GM18508 (cell line): ENCODE results near the gene OR4B1.
A peak's percentile ranks its signal among the peaks of the same experiment; 100 is the strongest.
"Not testable (repeated sequence)": the region's sequence is repeated elsewhere in the genome, so short reads cannot be mapped to it uniquely, and the experiment has no call there.

Source experiments
- ATAC-seq: cut with Tn5 transposase; IDR thresholded peaks from one replicate; pipeline ENCODE4 v1.9.1; 2021; ENCODE audit warnings: moderate number of reproducible peaks; ENCODE audit not compliant: insufficient read depth, unreplicated experiment

OR4B1 gene, protein sequence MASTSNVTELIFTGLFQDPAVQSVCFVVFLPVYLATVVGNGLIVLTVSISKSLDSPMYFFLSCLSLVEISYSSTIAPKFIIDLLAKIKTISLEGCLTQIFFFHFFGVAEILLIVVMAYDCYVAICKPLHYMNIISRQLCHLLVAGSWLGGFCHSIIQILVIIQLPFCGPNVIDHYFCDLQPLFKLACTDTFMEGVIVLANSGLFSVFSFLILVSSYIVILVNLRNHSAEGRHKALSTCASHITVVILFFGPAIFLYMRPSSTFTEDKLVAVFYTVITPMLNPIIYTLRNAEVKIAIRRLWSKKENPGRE

GRCh38 chr11:48216510-48216909 is at the start of gene OR4B1:
Gene OR4B1, plus strand, starts transcription at chr11:48216810. Its CDS starts 0 bp downstream, at chr11:48216810.
- ATAC-seq, result no peak

DNA sequence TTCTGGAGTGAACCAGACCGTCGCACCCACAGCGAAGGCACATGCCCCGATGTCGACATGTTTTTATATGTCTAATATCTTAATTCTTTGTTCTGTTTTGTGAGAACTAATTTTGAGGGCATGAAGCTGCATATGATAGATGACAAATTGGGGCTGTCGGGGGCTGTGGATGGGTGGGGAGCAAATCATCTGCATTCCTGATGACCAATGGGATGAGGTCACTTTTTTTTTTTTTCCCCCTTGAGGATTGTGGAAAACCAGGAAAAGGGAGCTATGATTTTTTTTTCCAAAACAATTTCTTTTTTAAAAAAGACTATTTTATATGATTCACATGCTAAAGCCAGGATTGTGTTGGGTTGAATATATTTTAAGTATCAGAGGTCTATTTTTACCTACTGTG is 49.2 kb upstream of the OR4B1 start:
- no peak for ATAC-seq

GRCh38 chr11:48168815-48169214 is 47.8 kb upstream of the OR4B1 start:
- no peak for ATAC-seq

GRCh38 chr11:48169259-48169658 is 47.4 kb upstream of the OR4B1 start:
- ATAC-seq, result no peak

DNA sequence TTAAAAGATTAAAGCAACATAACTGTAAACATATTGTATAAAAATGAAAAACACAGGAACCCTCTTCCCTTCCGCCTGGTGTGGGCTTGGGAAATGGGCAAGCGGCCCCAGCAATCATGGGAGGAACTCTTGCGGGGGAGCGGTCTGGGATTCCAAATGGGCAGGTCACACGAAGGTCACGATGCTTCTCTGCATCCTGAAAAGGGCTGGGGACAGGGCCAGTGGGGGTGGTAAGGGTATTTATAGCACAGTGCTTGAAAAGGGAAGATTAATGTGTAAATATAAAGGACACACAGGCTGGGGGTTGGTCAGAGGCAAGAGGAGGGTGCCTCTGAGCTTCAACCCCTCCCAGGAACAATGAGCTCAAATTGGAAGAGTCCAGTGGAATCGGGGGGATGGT is 46.9 kb upstream of the OR4B1 start:
- ATAC-seq, result no peak

GRCh38 chr11:48170241-48171233 is 46.1 kb upstream of the OR4B1 start:
- no peak for ATAC-seq

- peak; percentile 68 for ATAC-seq
Observed at GRCh38 chr11:48172818-48173609, 43.6 kb upstream of the OR4B1 start.

DNA sequence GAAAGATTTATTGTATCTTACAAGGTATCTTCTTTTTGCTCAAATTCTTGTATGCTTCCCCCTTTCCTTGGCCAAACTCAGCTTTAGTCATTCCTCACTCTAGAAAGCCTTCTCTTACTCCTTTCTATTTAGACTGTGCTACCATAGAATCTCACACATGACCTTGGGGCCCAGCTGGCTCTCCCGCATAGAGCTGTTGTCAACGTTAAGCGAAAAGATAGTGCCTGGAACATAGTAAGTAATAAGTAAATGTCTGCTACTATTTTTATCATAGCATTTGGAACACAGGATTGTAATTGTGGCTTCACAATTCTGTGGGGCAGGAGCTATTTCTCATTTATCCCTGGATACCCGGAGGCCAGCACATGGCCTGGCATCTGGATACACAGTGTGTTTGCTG is 38.9 kb upstream of the OR4B1 start:
- ATAC-seq, result no peak

DNA sequence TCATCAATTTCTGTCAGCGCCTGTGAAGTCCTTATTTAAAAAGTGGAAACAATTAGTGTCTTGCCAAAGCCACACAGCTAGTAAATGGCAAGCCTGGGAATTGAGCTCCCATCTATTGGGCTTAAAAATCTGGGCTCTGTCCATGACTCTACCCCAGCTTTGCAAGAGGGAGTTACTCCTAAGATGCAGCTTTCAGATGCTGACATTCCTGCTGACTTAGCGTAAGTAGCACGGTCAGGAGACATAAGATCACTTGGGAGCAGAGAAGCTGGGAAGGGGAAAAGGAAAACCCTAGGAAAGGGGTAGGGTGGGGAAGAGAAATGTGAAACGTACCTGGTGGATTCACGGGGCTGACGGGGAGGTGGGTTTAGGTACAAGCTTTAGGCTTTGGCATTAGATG is 36.0 kb upstream of the OR4B1 start:
- ATAC-seq, result no peak

GRCh38 chr11:48182860-48183526 is 33.6 kb upstream of the OR4B1 start:
- no peak for ATAC-seq

DNA sequence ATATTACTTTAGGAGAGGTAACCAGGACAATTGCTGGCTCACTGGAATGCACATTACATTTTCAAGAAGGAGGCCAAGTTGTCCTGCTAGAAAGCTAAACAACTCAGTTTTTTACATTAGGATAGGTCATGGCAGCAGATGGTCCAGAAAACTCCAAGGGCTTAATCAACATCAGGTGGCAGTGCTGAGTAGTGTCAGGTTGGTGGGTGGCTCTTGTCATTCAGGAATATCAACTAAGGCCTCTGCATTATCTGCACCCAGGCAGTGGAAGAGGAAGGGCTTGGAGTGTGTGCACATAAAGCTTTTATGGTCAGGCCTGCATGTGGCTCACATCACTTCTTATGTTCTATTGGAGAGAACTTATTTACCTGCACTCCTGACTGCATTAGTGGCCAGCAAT is 32.2 kb upstream of the OR4B1 start:
- ATAC-seq, result no peak

DNA sequence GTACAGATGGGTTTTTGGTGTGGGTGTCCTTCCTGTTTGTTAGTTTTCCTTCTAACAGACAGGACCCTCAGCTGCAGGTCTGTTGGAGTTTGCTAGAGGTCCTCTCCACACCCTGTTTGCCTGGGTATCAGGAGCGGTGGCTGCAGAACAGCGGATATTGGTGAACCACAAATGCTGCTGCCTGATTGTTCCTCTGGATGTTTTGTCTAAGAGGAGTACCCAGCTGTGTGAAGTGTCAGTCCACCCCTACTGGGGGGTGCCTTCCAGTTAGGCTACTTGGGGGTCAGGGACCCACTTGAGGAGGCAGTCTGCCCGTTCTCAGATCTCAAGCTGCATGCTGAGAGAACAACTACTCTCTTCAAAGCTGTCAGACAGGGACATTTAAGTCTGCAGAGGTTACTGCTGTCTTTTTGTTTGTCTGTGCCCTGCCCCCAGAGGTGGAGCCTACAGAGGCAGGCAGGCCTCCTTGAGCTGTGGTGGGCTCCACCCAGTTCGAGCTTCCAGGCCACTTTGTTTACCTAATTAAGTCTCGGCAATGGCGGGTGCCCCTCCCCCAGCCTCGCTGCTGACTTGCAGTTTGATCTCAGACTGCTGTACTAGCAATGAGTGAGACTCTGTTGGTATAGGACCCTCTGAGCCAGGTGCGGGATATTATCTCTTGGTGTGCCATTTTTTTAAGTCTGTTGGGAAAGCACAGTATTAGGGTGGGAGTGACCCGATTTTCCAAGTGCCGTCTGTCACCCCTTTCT is 25.5 kb upstream of the OR4B1 start:
- ATAC-seq, result not testable (repeated sequence)

- ATAC-seq, result no peak
Observed at GRCh38 chr11:48193876-48194275, 22.7 kb upstream of the OR4B1 start.

DNA sequence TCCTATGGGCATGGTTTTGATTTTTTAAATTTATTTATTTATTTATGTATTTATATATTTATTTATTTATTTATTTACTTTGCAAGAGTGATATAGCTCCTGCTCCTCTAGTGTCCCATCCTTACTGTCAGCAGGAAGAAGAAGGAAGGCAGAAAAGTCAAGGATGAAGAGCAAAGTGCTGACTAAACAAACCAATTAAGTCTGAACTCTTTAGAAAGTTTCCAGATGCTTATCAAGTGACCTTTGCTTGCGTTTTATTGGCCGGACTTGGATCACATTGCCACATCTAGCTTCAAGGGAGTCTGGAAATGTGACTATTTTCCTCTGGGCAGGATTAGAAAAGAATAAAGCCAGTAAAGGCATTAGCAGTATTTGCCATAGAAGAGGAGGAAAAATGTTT is 8.7 kb upstream of the OR4B1 start:
- no peak for ATAC-seq

- no peak for ATAC-seq
Observed at GRCh38 chr11:48210052-48210451, 6.6 kb upstream of the OR4B1 start.

GRCh38 chr11:48228761-48229160 is 12.2 kb downstream of the OR4B1 start:
- no peak for ATAC-seq

DNA sequence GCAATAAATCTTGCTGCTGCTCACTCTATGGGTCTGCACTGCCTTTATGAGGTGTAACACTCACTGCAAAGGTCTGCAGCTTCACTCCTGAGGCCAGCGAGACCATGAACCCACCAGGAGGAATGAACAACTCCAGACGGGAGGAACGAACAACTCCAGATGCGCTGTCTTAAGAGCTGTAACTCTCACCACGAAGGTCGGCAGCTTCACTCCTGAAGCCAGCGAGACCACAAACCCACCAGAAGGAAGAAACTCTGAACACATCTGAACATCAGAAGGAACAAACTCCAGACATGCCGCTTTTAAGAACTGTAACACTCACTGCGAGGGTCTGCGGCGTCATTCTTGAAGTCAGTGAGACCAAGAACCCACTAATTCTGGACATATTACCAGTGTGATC is 13.4 kb downstream of the OR4B1 start:
- ATAC-seq, result not testable (repeated sequence)

DNA sequence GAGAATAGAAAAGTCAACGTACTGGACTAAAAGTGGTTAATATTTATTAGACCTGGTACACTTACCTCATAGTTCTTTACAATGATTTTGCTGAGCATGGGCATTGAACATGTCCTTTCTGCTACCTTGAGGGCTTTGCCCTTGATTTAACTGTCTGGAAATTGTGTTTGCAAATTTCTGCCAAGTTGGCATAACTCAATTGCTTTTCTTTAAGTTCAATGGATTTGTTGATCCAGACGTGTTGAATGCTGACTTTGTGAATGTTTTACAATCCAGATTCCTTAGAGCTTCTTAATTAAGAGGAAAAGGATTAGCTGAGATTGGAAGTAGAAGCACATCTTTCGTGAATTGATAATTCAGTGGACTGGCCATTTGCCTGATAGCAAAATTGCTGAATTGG is 21.1 kb downstream of the OR4B1 start:
- ATAC-seq, result no peak

DNA sequence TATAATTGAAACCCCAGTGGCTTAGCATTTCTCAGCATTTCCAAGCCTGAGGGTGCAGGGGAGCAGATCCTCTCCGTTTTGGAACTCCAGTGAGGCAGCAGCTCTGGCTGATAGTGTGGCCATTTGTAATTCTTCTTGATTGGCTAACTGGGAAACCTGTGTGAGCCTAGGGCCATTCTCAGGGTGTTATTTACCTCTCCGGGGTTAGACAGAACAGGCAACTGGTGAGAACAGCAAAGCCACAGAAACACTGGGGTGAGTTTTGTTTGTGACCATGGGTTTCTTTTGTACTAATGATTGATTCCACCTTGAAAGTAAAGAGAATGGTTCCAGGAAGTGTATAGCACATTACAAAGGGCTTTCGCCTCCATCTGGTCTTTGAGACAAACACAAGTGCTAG is 25.9 kb downstream of the OR4B1 start:
- ATAC-seq, result no peak
